GM06990 (cell line): ENCODE measurements around the gene WIPF2.
"Not testable (repeated sequence)": the region's sequence is repeated elsewhere in the genome, so short reads cannot be mapped to it uniquely, and the experiment has no call there.

Source experiments
- DNase-seq: peaks from one replicate; pipeline ENCODE4 v3.0.0-alpha.2; 2011; ENCODE audit not compliant: insufficient read length; ENCODE audit errors: extremely low read depth
- H3K27me3 ChIP-seq: replicated peaks from 2 replicates; pipeline ENCODE4 v1.6.0; 2011; ENCODE audit warnings: low read length; ENCODE audit not compliant: control insufficient read depth, insufficient read depth
- H3K36me3 ChIP-seq: 2 replicates; pipeline ENCODE4 v1.5.1; 2011; ENCODE audit warnings: low read length; ENCODE audit not compliant: control insufficient read depth, insufficient read depth
- H3K4me3 ChIP-seq: replicated peaks from 2 replicates; pipeline ENCODE4 v1.5.1; 2011; ENCODE audit warnings: low read depth, mild to moderate bottlenecking, control low read depth, low read length
- CTCF ChIP-seq: IDR thresholded peaks from 2 replicates; pipeline ENCODE4 v1.5.1; 2011; ENCODE audit warnings: low read length, control low read depth, mild to moderate bottlenecking, inconsistent platforms; ENCODE audit not compliant: insufficient read depth, poor library complexity, severe bottlenecking

The WIPF2 gene

GRCh38 chr17:40194821-40195220 is 24.3 kb upstream of the WIPF2 start:
- Histone ChIP-seq H3K36me3 (peaks cover 4% of the 10 kb centered on the region; the same call in 1 of the 2 replicates), H3K4me3 (no peak overlapping the region), H3K27me3 (no peaks in the 10 kb centered on the region)
- no peak for DNase-seq
- no peak for TF ChIP-seq CTCF

DNA sequence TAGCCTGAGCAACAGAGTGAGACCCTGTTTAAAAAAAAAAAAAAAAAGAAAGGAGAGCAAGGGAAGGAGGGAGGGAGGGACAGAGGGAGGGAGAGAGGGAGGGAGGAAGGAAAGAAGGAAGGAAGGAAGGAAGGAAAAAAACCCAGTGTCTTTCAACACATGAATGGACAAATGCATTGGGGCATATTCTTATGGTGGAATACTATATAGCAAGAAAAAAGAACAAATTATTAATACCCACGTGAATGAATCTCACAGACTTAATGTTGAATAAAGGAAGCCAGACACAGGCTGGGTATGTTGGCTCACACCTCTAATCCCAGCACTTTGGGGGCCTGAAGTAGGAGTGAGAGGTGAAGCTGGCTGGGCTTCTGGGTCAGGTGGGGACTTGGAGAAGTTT is 21.6 kb upstream of the WIPF2 start:
- peaks cover 4% of the 10 kb centered on the region; the same call in 1 of the 2 replicates for H3K36me3 ChIP-seq
- TF ChIP-seq CTCF: no peak
- no peak overlapping the region for H3K4me3 ChIP-seq
- no peaks in the 10 kb centered on the region for H3K27me3 ChIP-seq
- no peak for DNase-seq

GRCh38 chr17:40197965-40198456 is 21.1 kb upstream of the WIPF2 start:
- not testable (repeated sequence) for H3K4me3 ChIP-seq, H3K36me3 ChIP-seq, H3K27me3 ChIP-seq, DNase-seq

DNA sequence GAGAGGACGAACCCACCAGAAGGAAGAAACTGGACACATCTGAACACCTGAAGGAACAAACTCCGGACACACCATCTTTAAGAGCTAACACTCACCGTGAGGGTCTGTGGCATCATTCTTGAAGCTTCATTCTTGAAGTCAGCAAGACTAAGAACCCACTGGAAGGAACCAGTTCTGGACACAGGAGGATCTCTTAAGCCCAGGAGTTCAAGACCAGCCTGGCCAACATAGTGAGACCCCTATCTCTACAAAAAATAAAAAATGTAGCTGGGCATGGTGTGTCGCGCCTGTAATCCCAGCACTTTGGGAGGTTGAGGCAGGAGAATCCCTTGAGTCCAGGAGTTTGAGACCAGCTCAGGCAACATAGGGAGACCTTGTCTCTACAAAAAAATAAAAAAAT is 20.5 kb upstream of the WIPF2 start:
- Histone ChIP-seq H3K36me3 (no peaks in the 10 kb centered on the region), H3K4me3 (no peak overlapping the region), H3K27me3 (no peaks in the 10 kb centered on the region)
- no peak for DNase-seq
- TF ChIP-seq CTCF: no peak

DNA sequence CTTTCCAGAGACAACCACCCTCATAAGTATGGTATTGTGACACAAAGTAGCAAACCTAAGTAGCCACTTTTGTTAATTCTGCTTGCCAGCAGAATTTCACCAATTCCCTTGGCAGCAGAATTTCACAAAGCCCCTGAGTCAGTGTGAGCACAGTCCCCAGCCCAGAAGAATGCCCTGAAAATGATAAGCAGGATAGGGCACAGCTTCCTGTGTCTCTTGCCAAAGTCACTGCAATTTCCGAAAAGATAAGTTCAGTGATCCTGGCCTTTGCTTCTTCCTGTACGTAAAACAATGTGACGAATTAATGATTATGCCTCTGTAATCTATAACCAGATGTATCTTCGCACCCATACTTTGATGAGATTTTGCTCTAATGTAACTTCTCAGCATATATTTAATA is 16.0 kb upstream of the WIPF2 start:
- H3K27me3 ChIP-seq: no peaks in the 10 kb centered on the region
- no peak overlapping the region for H3K4me3 ChIP-seq
- DNase-seq: no peak
- TF ChIP-seq CTCF: no peak
- no peaks in the 10 kb centered on the region for H3K36me3 ChIP-seq

- not testable (repeated sequence) for H3K27me3 ChIP-seq, H3K4me3 ChIP-seq, H3K36me3 ChIP-seq, DNase-seq
These were observed 12.9 kb upstream of the WIPF2 start for GRCh38 chr17:40206193-40206592.

DNA sequence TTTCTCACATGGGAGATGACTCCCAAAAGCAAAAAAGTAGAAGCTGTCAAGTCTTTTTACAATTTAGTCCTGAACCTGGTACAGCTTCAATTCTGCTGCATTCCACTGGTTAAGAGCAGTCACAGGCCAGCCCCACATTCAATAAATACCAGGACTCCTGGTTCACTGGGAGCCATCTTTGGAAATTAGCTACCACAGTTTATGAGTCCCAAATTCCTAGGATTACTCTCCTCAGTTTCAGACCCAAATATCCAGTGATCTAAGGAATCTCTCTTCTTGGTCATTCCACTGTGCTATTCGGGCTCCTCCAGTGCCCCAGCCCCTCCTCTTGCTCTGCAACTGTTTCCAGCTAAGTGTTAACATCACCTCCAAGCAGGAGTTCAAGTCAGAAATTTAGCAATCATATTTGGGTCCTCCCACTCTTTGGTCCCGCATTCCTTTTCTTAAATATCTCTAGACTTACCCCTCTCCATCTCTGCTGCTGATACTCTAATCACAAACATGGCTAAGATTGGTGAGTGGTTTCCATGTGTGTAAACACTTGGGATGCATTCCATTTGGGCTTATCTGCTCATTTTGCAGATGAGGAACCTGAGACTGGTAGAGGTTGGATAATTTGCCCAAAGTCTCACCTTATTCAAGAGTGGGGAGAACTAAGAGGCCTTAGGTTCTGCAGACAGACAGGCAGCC is 9.6 kb upstream of the WIPF2 start:
- no peak for TF ChIP-seq CTCF
- H3K27me3 ChIP-seq: no peaks in the 10 kb centered on the region
- no peaks in the 10 kb centered on the region for H3K36me3 ChIP-seq
- no peak for DNase-seq
- H3K4me3 ChIP-seq: no peak overlapping the region

DNA sequence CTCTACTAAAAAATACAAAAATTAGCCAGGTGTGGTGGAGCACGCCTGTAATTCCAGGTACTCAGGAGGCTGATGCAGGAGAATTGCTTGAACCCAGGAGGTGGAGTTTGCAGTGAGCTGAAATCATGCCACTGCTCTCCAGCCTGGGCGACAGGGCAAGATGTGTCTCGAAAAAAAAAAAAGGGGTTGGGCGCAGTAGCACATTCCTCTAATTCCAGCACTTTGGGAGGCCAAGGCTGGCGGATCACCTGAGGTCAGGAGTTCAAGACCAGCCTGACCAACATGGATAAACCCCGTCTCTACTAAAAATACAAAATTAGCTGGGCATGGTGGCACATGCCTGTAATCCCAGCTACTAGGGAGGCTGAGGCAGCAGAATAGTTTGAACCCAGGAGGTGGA is 5.2 kb upstream of the WIPF2 start:
- DNase-seq, H3K36me3 ChIP-seq, H3K27me3 ChIP-seq, H3K4me3 ChIP-seq: not testable (repeated sequence)
